NB4 (cell line): ENCODE measurements around the gene RNF25.

Experiments used
- POLR2A ChIP-seq: IDR thresholded peaks from 2 replicates; pipeline ENCODE4 v1.6.1; 2011; ENCODE audit warnings: mild to moderate bottlenecking; ENCODE audit not compliant: insufficient read length; ENCODE audit errors: extremely low read depth
- TF ChIP-seq, protein P1 (sequence below): IDR thresholded peaks from one replicate; pipeline ENCODE4 v1.5.1; 2012; ENCODE audit warnings: low read depth, low read length

DNA sequence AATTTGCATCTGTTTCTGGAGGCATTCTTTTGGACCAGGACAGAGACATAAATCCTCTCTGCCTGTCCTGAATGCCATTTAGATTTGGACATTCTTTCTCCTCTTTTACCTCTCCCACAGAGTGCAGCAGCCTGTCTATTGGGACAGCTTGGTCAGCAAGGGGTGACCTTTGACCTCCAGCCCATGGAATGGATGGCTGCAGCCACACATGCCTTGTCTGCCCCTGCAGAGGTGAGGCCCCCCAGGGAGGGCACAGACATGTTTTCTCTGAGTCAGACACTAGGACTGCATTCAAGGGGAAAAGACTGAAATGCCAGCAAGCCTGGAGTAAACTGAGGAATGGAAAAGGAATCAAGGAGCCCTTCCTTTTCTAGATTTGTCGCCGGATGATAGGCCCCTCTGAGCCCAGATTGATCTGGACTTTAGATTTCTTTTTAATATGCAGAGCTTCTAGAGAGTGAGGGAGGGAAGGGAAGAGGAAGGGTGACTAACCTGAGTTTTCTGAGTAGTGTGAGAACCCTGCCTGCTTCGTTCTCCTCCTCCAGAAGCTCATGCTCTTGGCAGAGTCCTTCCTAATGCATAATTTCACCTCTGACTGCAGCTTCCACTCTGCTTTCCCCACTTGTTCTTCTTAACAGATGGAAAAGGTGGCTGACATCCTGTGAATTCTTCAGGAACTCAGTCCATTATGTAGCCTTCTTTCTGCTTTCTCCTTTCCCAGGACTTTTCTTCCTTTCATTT is 22.8 kb upstream of the RNF25 start:
- TF ChIP-seq, protein P1, sequence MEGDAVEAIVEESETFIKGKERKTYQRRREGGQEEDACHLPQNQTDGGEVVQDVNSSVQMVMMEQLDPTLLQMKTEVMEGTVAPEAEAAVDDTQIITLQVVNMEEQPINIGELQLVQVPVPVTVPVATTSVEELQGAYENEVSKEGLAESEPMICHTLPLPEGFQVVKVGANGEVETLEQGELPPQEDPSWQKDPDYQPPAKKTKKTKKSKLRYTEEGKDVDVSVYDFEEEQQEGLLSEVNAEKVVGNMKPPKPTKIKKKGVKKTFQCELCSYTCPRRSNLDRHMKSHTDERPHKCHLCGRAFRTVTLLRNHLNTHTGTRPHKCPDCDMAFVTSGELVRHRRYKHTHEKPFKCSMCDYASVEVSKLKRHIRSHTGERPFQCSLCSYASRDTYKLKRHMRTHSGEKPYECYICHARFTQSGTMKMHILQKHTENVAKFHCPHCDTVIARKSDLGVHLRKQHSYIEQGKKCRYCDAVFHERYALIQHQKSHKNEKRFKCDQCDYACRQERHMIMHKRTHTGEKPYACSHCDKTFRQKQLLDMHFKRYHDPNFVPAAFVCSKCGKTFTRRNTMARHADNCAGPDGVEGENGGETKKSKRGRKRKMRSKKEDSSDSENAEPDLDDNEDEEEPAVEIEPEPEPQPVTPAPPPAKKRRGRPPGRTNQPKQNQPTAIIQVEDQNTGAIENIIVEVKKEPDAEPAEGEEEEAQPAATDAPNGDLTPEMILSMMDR, result no peak
- TF ChIP-seq POLR2A, result no peak
